NCI-H526 (cell line): ENCODE results near the gene EVA1A.
"Not testable (repeated sequence)": the region's sequence is repeated elsewhere in the genome, so short reads cannot be mapped to it uniquely, and the experiment has no call there.

Experiments
- DNase-seq, 2 experiments: peaks; one replicate each; lab custom pipeline; 2025; lab: John Stamatoyannopoulos, UW

The EVA1A gene

DNA sequence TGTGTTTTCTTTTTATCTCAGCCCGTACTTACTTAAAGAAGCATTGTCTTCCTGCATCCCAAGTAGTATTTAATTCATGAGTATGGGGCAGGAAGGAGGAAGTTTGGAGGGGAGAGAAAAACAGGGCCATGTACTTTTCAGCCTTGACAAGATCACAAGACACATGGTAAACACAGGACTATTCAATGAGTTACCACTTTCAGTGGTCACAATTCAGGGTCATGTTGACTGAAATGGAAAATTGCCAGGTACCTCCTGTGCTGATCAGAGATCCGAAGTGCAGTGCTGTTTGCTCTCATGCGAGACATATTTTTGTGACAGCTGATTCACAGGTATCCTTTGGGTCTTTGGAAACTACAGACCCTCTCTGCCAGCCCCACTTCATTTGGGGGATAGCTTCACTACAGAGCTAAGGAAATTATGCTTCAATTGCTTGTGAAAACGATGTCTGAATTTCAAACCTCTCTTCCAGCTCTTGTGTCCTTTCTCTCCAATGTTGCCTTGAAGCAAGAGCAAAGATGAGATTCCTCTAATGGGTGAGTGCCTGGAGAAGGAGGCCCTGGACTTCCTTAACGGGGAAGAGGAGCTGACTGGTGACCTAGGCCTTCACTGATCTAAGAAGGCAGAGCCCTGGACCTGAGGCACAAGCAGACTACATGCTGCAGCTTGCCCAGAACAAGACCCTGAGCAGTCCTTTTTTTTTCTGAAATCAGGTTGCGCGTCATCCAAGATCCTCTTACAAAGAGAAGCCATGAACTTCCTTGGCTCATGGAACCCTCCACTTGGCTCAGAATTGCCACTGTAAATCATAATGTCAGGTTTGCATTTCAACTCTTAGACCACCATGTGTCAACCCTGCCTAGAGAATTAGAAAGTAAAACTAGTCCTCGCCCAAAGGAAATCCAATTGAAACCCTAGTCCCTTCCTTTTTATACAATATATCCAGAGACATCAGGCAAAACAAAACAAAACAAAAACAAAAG is 44.1 kb downstream of the EVA1A start:
- no peak for DNase-seq

DNA sequence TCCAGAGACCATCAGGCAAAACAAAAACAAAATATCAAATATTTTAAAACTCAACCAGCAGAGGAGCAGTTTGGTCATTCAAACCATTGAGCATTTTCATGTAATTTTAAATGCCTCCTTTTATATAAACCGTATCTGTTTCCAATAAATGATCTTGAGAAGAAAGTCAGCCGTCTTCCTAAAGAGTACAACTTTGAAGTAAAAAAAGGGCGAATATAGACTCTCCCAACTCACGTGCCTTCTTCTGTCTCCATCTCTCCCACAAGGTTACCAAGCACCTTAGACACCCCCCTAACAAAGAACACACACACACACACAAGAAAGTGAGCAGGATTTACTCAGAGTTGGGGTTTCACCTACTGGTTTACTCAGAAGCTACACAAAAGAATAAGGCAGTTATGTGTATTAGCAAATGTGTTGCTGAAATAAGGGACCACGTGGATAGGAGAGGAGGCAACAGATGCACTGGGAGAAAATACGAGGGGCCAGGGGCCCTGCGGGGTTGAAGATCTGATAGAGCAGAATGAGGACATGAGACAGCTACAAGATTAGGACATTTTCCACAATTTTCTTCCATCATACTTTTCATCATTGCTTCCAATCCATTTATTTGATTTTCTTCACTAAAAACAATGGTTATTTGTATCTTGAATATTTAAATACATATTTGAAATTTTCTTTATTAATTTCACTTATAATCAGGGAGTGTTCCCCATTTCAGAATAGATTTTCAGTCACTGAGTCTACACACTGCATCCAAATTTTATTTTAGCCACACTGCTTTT is 45.0 kb downstream of the EVA1A start:
- no peak for DNase-seq

DNA sequence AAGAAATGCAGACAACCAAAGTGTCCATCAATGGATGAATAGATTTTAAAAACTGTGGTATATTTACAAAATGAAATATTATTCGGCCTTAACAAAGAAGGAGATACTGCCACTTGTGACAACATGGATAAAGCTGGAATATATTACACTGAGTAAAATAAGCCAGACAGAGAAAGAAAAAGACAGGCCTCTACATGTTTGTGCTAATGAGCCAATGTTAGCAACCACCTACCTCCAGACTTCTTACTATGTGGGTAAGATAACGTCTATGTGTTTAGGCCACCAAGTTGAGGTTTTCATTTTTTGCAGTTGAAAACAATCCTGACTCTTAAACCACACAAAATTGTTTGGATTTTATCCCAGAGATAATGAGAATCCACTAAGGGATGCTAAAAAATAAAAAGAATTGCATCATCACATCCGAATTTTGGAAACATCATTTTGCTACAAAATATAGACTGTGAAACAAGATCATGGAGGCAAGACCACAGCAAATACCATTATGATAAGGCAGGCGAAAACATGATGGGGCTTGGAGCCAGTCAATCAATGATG is 47.0 kb downstream of the EVA1A start:
- no peak for DNase-seq

DNA sequence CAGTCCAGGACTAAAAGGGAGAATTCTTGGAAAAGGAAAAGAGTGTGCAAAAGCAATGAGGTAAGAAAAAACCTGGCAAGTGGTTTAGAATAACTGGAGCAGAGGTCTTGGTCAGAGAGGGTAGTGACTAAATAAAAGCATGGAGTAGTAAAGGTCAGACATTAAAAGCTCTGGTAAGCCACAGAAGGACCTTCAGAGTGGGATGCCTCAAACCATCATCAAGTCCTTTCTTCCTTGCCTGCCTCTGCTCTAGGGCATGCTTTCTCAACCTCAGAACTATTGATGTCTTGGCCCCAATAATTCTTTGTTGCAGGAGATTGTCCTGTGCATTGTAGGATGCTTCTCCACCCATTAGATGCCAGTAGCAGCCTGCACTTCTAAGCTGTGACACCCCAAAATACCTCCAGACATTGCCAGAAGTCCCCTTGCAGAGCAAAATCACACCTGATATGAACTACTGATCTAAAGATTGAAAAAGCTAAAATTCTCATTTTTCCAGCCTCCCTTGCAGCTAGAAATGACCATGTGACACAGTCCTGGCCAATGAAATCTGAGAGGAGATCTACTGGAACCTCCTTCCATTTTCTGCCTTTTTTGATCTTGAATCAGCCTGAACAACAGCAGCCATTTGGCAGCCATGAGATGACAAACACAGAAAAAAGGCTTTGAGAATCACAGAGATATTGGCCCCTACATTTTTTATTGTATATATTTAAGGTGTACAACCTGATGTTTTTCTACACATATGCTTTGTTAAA is 48.1 kb downstream of the EVA1A start:
- DNase-seq, result no peak

DNA sequence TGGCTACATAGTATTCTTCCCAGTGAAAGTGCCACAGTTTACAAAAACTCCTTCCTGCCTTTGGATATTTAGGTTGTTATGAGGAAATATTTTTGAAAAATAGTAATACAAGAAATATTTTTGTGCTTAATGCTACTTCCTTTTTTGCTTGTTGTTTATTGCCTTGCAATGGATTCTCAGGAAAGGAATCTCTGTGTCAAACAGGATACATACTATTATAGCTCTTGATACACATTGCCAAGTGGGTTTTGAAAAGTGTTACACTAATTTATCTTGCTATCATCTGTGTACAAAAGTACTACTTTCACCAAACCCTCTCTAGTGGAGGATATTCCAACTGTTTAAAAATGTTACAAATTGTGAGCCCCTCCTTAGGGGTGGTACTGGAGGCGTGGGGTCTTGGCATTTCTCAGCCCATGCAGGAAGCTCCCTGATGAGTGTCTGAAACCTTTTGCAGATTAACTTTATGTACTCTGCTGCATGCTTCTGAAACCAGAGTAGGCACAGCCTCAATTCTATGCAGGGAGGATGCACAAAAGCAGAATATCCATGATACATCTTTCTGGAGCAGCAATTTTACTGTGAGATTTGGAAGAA is 54.5 kb downstream of the EVA1A start:
- no peak for DNase-seq

DNA sequence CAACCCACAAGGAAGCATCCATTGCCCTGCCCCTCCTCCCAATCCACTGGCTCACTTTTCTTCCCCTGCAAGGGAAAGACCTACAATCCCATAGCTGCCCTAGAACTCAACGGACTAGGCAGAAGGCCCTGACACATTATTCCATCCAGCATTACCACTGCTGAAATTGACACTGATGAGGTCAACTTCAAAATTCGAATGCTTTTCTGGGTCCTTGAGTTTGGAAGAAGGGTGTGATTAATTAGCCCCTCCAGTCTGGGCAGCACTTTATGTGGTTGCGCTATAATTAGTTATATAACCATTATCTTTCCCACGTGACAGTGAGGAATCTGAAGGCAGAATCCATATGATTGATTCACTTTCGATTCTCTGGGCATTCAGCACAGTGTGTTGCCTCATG is 55.7 kb downstream of the EVA1A start:
- no peak for DNase-seq

DNA sequence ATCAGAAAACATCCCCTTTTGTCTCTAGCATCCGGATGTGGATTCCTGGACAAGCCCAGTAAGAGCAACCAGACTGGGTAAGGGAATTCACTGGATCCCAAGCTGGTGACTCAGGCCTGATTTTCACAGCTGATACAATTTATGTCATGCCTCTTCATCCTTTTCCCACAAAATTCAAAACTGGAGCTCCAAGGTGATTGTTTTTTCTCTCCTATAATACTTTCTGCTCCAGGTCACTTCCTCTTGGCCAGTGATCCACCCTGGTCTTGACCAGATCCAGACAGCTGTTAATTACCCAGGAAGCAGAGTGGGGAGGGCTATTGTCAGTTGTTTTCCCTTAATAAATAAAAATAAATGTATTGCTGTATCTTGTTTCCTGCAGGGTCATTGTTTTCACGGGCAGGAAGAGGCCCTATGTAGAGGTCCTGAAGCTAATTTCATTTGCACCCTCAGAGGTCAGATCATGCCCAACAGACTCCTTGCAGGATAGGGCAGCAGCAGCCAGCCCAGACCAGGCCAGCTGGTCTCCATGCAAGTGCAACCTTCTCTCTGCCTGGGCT is 57.6 kb downstream of the EVA1A start:
- no peak for DNase-seq

DNA sequence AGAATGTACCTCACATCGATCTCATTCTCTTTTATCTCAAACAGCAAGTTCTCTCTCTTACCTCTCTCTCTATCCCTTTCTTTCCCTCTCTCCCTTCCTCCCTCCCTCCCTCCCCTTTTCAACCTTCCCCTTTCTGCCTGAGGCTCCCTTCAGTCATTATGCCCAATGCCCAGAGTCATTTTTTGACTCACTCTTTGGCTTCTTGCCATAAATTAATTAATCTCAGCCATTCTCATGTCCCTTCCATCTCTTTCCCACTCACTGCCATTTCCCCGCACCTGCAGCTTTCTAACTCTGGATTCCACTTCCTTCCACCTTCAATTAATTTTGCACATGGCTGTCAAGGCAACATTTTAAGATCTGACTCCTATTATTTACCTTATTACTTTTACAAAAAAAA is 60.1 kb downstream of the EVA1A start:
- DNase-seq, result no peak

DNA sequence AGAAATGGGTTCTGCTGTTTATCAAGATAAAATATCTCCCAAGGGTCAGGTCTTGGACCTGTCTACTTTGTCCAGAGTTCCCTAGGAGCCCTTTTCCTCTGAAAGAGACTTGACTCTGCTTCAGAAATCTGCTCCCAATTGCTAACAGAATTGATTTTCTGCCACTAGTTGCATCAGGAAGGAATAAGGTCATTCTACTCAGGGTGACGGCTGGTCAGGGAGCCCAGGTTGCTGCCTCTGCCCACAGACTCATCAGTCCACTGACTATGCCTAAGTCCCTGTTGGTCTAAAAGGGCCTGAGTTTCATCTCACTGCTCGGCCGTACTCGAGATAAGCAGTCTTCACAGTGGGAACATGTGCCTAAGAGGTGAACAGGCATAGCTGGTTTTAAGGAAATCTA is 61.2 kb downstream of the EVA1A start:
- DNase-seq, result no peak

DNA sequence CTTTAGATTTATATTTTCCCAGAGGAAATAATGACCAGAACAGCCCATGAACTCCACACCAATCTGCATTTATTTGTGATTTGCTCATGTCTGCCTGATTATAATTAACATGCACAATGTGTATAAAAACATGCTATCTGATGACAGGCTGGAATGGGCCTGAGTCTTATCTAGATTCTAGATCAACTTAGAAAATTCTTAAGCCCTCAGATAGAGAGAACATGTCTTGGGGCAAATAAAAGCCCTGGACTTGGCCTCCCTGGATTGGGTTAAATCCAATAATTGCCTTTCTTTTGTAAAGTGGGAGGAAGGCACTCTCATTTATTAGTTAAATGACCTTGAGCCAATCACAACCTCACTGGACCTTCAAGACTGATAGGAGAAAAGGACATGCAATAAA is 61.8 kb downstream of the EVA1A start:
- DNase-seq, result no peak

DNA sequence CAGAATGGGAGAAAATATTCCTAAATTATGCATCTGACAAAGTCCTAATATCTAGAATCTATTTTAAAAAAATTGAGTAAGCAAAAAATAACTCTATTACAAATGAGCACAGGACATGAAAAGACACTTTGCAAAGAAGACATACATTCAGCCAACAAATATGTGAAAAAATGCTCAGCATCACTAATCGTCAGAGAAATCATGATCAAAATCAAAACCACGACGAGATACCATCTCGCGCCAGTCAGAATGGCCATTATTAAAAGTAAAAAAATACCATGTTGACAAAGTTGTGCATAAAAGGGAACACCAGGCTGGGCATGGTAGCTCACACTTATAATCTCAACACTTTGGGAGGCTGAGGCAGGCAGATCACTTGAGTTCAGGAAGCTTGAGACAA is 63.5 kb downstream of the EVA1A start:
- DNase-seq, result no peak

DNA sequence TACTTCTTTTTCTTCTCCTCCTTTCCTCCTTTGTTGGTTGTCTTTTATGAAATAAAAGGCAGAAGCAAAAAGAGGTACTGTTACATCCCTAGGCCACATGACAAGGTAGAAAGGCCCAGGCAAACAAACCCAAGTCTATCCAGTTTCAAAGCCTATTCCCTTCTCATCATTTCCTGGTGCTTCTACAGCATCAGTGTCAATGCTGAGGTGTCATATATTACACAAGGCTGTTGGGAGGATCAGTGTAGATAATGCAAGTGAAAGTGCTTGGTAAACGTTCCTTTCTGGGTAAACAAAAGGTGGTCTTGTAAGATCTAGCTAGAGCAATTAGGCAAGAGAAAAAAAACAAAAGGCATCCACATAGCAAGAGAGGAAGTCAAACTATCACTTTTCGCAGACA is 64.9 kb downstream of the EVA1A start:
- DNase-seq, result no peak

DNA sequence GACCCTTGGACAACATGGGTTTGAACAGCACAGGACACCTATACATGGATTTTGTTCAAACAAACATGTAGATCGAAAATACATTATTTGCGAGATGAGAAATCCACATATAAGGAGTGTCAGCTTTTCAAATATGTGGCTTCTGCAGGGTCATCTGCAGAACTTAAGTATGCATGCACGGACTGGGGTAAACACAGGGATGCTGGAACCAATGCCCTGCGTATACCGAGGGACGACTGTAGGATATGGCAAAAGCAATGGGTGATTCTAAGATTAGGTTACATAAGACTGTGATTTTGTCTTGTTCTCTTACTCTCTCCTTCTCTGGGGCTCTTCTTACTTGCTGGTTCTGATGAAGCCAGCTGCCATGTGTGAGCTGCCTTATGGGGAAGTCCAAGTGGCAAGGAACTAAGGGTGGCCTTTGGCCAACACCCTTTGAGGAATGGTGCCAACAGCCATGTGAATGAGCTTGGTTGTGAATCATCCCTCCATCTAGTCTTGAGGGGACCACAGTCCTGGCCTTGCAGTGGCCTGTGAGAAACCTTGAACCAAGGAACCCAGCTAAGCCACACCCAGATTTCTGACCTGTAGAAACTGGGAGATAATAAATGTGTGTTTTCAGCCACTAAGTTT is 66.5 kb downstream of the EVA1A start:
- DNase-seq, result no peak

DNA sequence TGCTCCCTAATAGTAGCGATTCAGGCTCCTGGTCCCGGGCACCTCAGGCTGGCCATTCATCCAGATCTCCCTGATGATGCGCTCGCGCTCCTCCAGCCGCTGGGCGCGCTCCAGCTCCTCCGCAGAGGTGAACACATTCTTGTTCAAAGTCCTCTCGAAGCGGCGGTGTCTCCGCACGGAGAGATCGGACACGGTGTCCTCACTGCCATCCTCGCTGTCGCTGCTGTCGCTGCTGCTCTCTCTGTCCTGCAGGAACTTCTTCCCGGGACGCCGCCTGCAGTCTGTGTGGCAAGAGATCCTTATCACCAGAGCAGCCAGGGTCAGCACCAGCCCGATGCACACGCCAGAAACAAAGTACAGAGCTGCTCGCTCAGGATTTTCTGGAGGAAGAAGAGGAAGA is 67.5 kb downstream of the EVA1A start:
- no peak for DNase-seq

DNA sequence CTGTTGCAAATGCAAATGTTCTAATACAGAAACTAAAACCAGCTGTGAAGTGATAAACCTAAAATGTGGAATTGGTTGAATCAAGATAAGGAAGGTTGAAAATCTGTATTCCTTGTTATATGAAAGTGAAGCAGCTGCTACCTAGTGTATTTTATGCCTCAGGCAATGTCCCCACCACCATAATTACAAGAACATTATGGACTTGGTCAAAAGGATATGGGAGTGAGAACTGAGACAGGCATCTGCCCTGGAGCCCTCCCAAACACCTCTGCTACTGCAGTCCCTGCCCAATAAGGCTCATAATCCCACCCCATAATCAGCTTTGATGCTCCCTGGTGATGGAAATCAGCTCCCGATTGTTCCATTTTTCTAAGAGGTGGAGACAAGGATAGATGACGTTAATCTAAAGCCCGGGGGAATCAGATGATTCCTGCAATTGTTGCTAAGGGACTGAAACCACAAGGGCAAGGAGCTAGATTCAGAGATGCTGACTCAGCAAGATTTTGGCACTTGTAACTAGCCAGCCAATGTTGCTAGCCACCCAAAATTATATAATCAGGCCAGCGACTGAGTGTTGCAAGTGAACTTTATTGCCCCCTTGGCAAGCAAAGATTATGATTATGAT is 69.5 kb downstream of the EVA1A start:
- no peak for DNase-seq

DNA sequence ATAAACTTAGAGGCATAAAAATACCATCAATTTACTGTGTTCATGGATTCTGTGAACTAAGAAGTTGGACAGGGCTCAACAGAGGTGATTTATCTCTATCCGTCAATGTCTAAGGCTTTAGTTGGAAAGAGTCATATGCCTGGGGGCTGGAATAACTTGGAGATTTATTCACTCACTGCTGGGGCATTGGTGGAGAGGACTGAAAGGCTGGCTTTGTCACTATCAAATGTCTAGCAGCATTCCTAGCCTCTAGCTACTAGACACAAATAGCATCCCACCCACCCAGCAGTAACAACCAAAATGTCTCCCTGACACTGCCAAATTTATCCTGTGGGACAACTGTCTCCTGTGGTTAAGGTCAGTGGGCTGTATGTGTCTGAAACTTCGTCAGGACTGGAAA is 71.0 kb downstream of the EVA1A start:
- no peak for DNase-seq

DNA sequence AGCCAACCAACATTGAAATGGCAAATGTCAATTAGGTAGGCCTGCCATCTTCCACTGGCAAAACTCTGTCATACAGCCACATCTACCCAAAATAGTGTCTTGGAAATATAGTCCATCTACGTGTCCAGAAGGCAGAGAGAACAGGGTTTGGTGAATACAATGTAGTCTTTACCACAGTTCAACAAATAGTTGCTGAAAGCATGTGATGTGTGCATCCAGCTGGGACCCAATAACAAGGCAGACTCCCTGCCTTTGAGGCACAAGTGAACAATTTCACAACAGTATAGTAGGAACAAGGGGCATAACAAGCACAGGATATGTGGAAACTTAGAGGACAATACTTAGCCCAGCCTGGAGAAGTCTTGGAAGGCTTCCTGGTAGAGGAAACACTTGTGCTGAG is 72.6 kb downstream of the EVA1A start:
- no peak for DNase-seq

DNA sequence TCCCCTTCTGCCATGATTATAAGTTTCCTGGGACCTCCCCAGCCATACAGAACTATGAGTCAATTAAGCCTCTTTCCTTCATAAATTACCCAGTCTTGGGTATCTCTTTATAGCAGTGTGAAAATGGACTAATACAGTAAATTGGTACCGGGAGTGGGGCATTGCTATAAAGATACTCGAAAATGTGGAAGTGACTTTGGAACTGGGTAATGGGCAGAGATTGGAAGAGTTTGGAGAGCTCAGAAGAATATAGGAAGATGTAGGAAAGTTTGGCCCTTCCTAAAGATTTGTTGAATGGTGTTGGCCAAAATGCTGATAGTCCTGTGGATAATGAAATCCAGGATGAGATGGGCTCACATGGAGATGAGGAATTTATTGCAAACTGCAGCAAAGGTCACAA is 74.0 kb downstream of the EVA1A start:
- DNase-seq, result not testable (repeated sequence)

DNA sequence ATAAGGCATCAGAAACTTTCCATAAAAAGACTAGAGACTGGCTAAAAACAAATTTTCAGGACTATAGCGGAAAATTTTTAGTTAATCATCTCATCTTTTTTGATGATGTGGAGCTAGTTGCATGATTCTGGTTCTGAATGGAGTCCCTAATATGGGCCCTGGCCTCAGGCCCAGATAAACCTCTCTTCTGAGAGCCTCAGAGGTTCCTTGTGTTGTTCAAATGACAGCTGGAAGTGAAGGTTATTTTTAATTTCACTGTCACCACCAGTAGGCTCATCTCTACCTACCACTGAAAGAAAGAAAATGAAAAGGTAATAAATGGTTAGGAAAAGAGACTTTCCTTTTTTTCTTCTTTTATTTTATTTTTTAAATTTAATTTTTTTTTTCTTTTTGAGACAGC is 75.9 kb downstream of the EVA1A start:
- DNase-seq, result no peak

DNA sequence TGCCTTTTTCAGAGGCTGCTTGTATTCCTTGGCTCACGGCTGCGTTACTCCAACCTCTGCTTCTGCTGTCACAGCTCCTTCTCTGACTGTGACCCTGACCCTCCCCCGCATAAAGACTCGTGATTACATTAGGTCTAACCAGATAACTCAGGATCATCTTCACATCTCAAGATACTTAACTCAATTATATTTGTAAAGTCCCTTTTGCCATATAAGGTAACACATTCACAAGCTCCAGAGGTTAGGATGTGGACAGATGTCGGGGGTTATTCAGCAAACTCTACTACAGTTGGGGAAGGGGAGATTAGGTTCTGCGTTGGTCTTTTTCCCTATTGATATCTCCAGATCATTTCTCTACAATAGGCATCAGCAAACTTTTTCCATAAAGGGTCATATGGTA is 76.9 kb downstream of the EVA1A start:
- no peak for DNase-seq
